Loucy (cell line): ENCODE results near the gene CLEC18B.
"Not testable (repeated sequence)": the region's sequence is repeated elsewhere in the genome, so short reads cannot be mapped to it uniquely, and the experiment has no call there.

Experiments used
- EZH2phosphoT487 ChIP-seq: fragments of 200-600 bp; IDR thresholded peaks from 2 replicates; pipeline ENCODE4 v1.6.1; 2018; ENCODE audit warnings: antibody characterized with exemption, mild to moderate bottlenecking, moderate library complexity, borderline replicate concordance
- TF ChIP-seq, protein P1 (sequence below): fragments of 200-600 bp; sonication (generic); conservative IDR thresholded peaks from 2 replicates; pipeline ENCODE4 v1.5.1; 2014; ENCODE audit warnings: mild to moderate bottlenecking, antibody characterized with exemption, low read length

DNA sequence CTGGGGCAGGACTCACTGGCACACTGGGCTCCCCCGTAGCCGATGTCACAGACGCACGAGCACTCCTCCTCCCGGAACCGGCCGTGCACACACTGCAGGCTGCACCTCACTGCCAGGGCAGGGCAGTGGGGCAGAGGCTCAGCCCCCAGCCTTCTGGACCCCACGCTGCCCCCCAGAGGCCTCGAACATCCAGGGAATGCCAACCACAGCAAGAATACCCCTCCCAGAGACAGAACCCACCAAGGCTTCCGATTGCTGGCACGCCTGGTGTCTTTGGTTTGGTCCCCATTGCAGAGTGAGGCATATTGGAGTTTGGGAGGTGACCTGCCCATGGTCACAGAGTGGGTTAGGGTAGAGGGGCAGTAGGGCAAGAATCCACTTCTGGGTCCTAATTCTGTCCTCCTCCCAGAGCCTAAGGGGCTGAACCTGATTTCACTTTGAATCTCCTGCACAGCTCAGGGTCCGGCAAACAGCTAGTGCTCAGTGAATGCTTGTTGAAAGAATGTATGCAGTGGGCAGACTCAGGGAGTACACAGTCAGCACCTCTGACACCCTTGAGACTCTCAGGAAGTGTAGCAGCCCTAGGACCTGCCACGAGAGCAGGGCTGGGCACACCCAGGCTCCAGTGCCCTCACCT is 9.0 kb downstream of the CLEC18B start:
- TF ChIP-seq, protein P1, sequence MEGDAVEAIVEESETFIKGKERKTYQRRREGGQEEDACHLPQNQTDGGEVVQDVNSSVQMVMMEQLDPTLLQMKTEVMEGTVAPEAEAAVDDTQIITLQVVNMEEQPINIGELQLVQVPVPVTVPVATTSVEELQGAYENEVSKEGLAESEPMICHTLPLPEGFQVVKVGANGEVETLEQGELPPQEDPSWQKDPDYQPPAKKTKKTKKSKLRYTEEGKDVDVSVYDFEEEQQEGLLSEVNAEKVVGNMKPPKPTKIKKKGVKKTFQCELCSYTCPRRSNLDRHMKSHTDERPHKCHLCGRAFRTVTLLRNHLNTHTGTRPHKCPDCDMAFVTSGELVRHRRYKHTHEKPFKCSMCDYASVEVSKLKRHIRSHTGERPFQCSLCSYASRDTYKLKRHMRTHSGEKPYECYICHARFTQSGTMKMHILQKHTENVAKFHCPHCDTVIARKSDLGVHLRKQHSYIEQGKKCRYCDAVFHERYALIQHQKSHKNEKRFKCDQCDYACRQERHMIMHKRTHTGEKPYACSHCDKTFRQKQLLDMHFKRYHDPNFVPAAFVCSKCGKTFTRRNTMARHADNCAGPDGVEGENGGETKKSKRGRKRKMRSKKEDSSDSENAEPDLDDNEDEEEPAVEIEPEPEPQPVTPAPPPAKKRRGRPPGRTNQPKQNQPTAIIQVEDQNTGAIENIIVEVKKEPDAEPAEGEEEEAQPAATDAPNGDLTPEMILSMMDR: not testable (repeated sequence)
- TF ChIP-seq EZH2phosphoT487: not testable (repeated sequence)
